HepG2 (cell line): Measurements from ENCODE around the gene ECHDC1. TPM values are rescaled to one million over a fixed set of nuclear protein-coding genes. Genes with fewer than 3 reads are reported as not detected.

Experiments
- ERF ChIP-seq: IDR thresholded peaks from 2 replicates; pipeline ENCODE4 v1.6.1; 2018; ENCODE audit warnings: missing biosample characterization, missing genetic modification reagents
- GFI1 ChIP-seq: sonication (generic); formaldehyde crosslinking; IDR thresholded peaks from 2 replicates; pipeline ENCODE4 v1.5.0; 2020; ENCODE audit warnings: missing genetic modification reagents, mild to moderate bottlenecking, borderline replicate concordance
- KLF11 ChIP-seq: IDR thresholded peaks from 2 replicates; pipeline ENCODE4 v1.6.1; 2016; ENCODE audit warnings: missing compliant biosample characterization
- KLF9 ChIP-seq: IDR thresholded peaks from 2 replicates; pipeline ENCODE4 v1.6.1; 2016; ENCODE audit warnings: low read depth
- NFIB ChIP-seq: sonication (generic); formaldehyde crosslinking; IDR thresholded peaks from 2 replicates; pipeline ENCODE4 v1.9.0; 2021; ENCODE audit warnings: missing genetic modification reagents, mild to moderate bottlenecking, borderline replicate concordance
- NFKB2 ChIP-seq: sonication (generic); formaldehyde crosslinking; IDR thresholded peaks from 2 replicates; pipeline ENCODE4 v1.4.0; 2020; ENCODE audit warnings: missing genetic modification reagents, borderline replicate concordance
- POLR2AphosphoS5 ChIP-seq: IDR thresholded peaks from 2 replicates; pipeline ENCODE4 v1.6.1; 2012; ENCODE audit warnings: low read depth, low read length
- SAFB2 ChIP-seq: sonication (generic); formaldehyde crosslinking; IDR thresholded peaks from 2 replicates; pipeline ENCODE4 v1.5.1; 2020; ENCODE audit warnings: missing genetic modification reagents, low read depth, mild to moderate bottlenecking, borderline replicate concordance
- SMARCE1 ChIP-seq: fragments of 450-650 bp; IDR thresholded peaks from 2 replicates; pipeline ENCODE4 v1.6.1; 2017; ENCODE audit warnings: borderline replicate concordance
- WIZ ChIP-seq: sonication (generic); formaldehyde crosslinking; IDR thresholded peaks from 2 replicates; pipeline ENCODE4 v1.5.1; 2020; ENCODE audit warnings: mild to moderate bottlenecking, missing genetic modification reagents
- ZBED4 ChIP-seq: sonication (generic); formaldehyde crosslinking; IDR thresholded peaks from 2 replicates; pipeline ENCODE4 v1.4.0; 2020; ENCODE audit warnings: missing genetic modification reagents, borderline replicate concordance
- ZBTB49 ChIP-seq: sonication (generic); formaldehyde crosslinking; IDR thresholded peaks from 2 replicates; pipeline ENCODE4 v1.4.0; 2020; ENCODE audit warnings: missing genetic modification reagents, borderline replicate concordance
- ZNF503 ChIP-seq: sonication (generic); formaldehyde crosslinking; IDR thresholded peaks from 2 replicates; pipeline ENCODE4 v1.4.0; 2020; ENCODE audit warnings: missing genetic modification reagents
- ZNF564 ChIP-seq: sonication (generic); formaldehyde crosslinking; IDR thresholded peaks from 2 replicates; pipeline ENCODE4 v1.8.1; 2023; ENCODE audit warnings: mild to moderate bottlenecking, missing genetic modification reagents
- ZNF619 ChIP-seq: sonication (generic); formaldehyde crosslinking; IDR thresholded peaks from 2 replicates; pipeline ENCODE4 v1.4.0; 2020; ENCODE audit warnings: mild to moderate bottlenecking, missing genetic modification reagents
- ZSCAN30 ChIP-seq: sonication (generic); formaldehyde crosslinking; IDR thresholded peaks from 2 replicates; pipeline ENCODE4 v1.5.0; 2020; ENCODE audit warnings: mild to moderate bottlenecking, missing genetic modification reagents
- polyA plus RNA-seq, 8 experiments: library from polyadenylated mRNA; depleted of rRNA in 3 of 8; stranded (reverse) in 7 of 8; unstranded in 1 of 8; fragments of >200 nt; fragmentation: Illumina TruSeq in 4 of 8; extraction: Trizol in 4 of 8; gene quantifications; 2 replicates each; pipeline versions ENCODE4 v1.2.1 to v1.2.3, GENCODE V29; 2011 to 2016; ENCODE audit warnings: low read depth in 4 of 8, missing spikeins in 1 of 8, mixed read lengths in 1 of 8; ENCODE audit not compliant: insufficient read depth in 1 of 8
- total RNA-seq, 5 experiments: library from RNA; depleted of rRNA; stranded (reverse); fragments of >200 nt; fragmentation: Illumina TruSeq; extraction: Trizol; gene quantifications; 2 replicates each; pipeline ENCODE4 v1.2.3, GENCODE V29; 2016; ENCODE audit warnings: low read depth in 1 of 5
- TF ChIP-seq, protein P1 (sequence below): sonication (generic); formaldehyde crosslinking; IDR thresholded peaks from 2 replicates; pipeline ENCODE4 v1.4.0; 2020; ENCODE audit warnings: low read depth, missing genetic modification reagents

ECHDC1 gene
- total and polyA plus RNA-seq, 2 of the 13 experiments (the other 11 are each of a cell fraction or from before 2014, with no cell fraction given), result 32.8 to 98.1 TPM

DNA sequence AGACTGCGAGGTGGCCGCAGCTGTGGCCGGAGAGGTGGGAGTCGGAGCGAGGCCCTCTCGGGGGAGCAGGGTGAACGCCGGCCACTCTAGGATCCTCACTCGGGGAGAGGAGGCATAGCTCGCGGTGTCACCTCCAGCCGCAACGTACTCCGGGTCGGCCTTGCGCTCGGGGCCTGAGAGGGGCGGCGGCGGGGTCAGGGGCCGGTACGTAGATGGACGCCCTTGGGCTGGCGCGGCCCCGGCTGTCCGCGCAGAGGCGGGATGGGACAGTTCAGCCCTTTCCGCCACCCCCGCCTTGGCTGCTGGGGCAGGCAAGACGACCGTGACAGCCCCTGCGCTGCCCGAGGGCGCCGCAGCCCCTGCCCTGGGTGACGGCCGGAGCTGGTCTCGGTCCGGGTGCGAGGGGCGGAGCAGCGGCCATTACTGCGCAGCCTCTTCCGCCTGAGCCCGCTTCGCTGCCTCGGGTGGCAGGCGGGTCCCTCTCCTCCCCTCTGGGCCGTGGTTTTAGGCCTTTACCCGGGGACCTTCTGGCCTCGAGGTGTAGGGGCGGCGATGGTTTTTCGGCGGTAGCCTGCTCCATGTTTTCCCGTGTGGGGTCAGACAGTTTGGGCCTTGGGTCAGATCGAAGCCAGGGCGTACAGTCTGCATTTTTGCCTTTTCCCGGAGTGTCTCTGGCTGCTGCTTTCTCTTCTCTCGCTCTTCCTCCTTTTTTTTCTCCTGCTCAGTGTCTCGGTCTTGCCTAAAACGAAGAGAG is 76.3 kb downstream of the ECHDC1 start (continued):
- TF ChIP-seq ZNF503 (no peak), ZNF564 (CRISPR knock-in tag) (peak; percentile 50), WIZ (peak; percentile 63; the same call in 1 of the 2 replicates), KLF9 (CRISPR knock-in tag) (no peak), NFIB (CRISPR knock-in tag) (no peak), NFKB2 (peak; percentile 73; the same call in 1 of the 2 replicates), ZBTB49 (CRISPR knock-in tag) (no peak), ZNF619 (CRISPR knock-in tag) (no peak), POLR2AphosphoS5 (peak; percentile 92), GFI1 (CRISPR knock-in tag) (peak; percentile 30), ERF (CRISPR knock-in tag) (peak; percentile 48; the same call in 1 of the 2 replicates), ZBED4 (peak; percentile 80), KLF11 (peak; percentile 29; the same call in 1 of the 2 replicates), SMARCE1 (no peak), SAFB2 (CRISPR knock-in tag) (peak; percentile 51; the same call in 1 of the 2 replicates), ZSCAN30 (CRISPR knock-in tag) (0 out of 2 replicates have a peak, but pooled peaks have one; percentile 76)
- TF ChIP-seq, protein P1, sequence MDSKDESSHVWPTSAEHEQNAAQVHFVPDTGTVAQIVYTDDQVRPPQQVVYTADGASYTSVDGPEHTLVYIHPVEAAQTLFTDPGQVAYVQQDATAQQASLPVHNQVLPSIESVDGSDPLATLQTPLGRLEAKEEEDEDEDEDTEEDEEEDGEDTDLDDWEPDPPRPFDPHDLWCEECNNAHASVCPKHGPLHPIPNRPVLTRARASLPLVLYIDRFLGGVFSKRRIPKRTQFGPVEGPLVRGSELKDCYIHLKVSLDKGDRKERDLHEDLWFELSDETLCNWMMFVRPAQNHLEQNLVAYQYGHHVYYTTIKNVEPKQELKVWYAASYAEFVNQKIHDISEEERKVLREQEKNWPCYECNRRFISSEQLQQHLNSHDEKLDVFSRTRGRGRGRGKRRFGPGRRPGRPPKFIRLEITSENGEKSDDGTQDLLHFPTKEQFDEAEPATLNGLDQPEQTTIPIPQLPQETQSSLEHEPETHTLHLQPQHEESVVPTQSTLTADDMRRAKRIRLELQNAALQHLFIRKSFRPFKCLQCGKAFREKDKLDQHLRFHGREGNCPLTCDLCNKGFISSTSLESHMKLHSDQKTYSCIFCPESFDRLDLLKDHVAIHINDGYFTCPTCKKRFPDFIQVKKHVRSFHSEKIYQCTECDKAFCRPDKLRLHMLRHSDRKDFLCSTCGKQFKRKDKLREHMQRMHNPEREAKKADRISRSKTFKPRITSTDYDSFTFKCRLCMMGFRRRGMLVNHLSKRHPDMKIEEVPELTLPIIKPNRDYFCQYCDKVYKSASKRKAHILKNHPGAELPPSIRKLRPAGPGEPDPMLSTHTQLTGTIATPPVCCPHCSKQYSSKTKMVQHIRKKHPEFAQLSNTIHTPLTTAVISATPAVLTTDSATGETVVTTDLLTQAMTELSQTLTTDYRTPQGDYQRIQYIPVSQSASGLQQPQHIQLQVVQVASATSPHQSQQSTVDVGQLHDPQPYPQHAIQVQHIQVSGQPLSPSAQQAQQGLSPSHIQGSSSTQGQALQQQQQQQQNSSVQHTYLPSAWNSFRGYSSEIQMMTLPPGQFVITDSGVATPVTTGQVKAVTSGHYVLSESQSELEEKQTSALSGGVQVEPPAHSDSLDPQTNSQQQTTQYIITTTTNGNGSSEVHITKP (CRISPR knock-in tag), result peak; percentile 65
